HEK293 (cell line): ENCODE measurements around the gene HERC3.

Source experiments
- CTCF ChIP-seq: fragments of 450-650 bp; formaldehyde crosslinking; IDR thresholded peaks from 2 replicates; pipeline ENCODE4 v1.5.1; 2016; ENCODE audit warnings: missing biosample characterization, missing genetic modification characterization
- ELK4 ChIP-seq: IDR thresholded peaks from 2 replicates; pipeline ENCODE4 v1.6.1; 2011; ENCODE audit warnings: mild to moderate bottlenecking, low read depth, low read length, borderline replicate concordance
- SP2 ChIP-seq: fragments of 450-650 bp; formaldehyde crosslinking; IDR thresholded peaks from 2 replicates; pipeline ENCODE4 v1.5.1; 2016; ENCODE audit warnings: missing biosample characterization, missing genetic modification characterization
- ZNF596 ChIP-seq: fragments of 450-650 bp; IDR thresholded peaks from 2 replicates; pipeline ENCODE4 v1.5.0; 2018; ENCODE audit warnings: missing biosample characterization, mild to moderate bottlenecking, missing genetic modification characterization, moderate library complexity
- ZNF747 ChIP-seq: fragments of 450-650 bp; formaldehyde crosslinking; IDR thresholded peaks from 2 replicates; pipeline ENCODE4 v1.5.1; 2016; ENCODE audit warnings: missing biosample characterization, missing genetic modification characterization

- TF ChIP-seq ZNF596 (tag by site-specific recombination): no peak
- TF ChIP-seq ELK4: no peak
- no peak for TF ChIP-seq CTCF (tag by site-specific recombination)
- TF ChIP-seq SP2 (tag by site-specific recombination): no peak
- no peak for TF ChIP-seq ZNF747 (tag by site-specific recombination)
Measured at GRCh38 chr4:88719381-88719780, 127.1 kb downstream of the HERC3 start.
